Measurements from ENCODE around the gene CEP83.

- TF ChIP-seq, protein P1, sequence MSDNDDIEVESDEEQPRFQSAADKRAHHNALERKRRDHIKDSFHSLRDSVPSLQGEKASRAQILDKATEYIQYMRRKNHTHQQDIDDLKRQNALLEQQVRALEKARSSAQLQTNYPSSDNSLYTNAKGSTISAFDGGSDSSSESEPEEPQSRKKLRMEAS (IDR thresholded peaks at IDR 0.05; ENCODE audit: low read depth), result no peak
- TF ChIP-seq, protein P2, sequence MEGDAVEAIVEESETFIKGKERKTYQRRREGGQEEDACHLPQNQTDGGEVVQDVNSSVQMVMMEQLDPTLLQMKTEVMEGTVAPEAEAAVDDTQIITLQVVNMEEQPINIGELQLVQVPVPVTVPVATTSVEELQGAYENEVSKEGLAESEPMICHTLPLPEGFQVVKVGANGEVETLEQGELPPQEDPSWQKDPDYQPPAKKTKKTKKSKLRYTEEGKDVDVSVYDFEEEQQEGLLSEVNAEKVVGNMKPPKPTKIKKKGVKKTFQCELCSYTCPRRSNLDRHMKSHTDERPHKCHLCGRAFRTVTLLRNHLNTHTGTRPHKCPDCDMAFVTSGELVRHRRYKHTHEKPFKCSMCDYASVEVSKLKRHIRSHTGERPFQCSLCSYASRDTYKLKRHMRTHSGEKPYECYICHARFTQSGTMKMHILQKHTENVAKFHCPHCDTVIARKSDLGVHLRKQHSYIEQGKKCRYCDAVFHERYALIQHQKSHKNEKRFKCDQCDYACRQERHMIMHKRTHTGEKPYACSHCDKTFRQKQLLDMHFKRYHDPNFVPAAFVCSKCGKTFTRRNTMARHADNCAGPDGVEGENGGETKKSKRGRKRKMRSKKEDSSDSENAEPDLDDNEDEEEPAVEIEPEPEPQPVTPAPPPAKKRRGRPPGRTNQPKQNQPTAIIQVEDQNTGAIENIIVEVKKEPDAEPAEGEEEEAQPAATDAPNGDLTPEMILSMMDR (IDR thresholded peaks at IDR 0.05), result no peak
- no peak for TF ChIP-seq FOSL2 (IDR thresholded peaks at IDR 0.05; ENCODE audit: borderline replicate concordance, low read depth)
- no peak for TF ChIP-seq SIN3A (IDR thresholded peaks at IDR 0.05; ENCODE audit: borderline replicate concordance, low read depth, low read length)
- TF ChIP-seq, protein P3, sequence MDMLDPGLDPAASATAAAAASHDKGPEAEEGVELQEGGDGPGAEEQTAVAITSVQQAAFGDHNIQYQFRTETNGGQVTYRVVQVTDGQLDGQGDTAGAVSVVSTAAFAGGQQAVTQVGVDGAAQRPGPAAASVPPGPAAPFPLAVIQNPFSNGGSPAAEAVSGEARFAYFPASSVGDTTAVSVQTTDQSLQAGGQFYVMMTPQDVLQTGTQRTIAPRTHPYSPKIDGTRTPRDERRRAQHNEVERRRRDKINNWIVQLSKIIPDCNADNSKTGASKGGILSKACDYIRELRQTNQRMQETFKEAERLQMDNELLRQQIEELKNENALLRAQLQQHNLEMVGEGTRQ (IDR thresholded peaks at IDR 0.05; ENCODE audit: borderline replicate concordance, low read depth, low read length), result no peak
- TF ChIP-seq NFIC (IDR thresholded peaks at IDR 0.05; ENCODE audit: borderline replicate concordance), result no peak
- no peak for TF ChIP-seq RAD21 (IDR thresholded peaks at IDR 0.05; ENCODE audit: low read length)
- no peak for TF ChIP-seq CHD2 (IDR thresholded peaks at IDR 0.05; ENCODE audit: low read length, partially characterized antibody)
- TF ChIP-seq, protein P4, sequence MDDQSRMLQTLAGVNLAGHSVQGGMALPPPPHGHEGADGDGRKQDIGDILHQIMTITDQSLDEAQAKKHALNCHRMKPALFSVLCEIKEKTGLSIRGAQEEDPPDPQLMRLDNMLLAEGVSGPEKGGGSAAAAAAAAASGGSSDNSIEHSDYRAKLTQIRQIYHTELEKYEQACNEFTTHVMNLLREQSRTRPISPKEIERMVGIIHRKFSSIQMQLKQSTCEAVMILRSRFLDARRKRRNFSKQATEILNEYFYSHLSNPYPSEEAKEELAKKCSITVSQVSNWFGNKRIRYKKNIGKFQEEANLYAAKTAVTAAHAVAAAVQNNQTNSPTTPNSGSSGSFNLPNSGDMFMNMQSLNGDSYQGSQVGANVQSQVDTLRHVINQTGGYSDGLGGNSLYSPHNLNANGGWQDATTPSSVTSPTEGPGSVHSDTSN (IDR thresholded peaks at IDR 0.05), result no peak
- TF ChIP-seq REST (IDR thresholded peaks at IDR 0.05; ENCODE audit: low read depth, low read length), result no peak
- TF ChIP-seq POLR2AphosphoS5 (IDR thresholded peaks at IDR 0.05; ENCODE audit: low read depth, low read length), result no peak
- TF ChIP-seq NRF1 (IDR thresholded peaks at IDR 0.05; ENCODE audit: low read depth, low read length), result no peak
- no peak for TF ChIP-seq JUND (IDR thresholded peaks at IDR 0.05)
These were observed 190.2 kb downstream of the CEP83 start for GRCh38 chr12:94269316-94269999.

Data from SK-N-SH (cell line).